ENCODE data around the gene MRPL27.

MRPL27 gene

DNA sequence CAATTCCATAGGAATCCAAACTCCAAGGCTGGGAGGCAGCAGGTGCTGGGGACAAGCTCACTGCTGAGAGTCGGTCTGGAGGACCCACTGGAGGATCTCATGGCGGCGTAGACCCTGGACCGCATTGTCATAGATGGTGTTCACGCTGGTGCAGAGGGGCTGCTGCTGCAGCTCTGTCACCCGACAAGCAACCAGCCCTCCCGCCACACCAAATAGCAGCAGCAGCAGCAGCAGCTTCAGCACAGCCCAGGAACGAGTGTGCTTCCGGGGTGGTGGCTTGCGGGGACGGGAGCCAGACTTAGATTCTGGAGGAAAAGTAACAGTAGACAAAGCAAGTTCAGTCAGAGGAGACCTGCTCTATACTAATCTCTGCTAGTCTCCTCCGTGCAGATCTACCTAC is 9.9 kb upstream of the MRPL27 start:
- no peak for DNase-seq

DNA sequence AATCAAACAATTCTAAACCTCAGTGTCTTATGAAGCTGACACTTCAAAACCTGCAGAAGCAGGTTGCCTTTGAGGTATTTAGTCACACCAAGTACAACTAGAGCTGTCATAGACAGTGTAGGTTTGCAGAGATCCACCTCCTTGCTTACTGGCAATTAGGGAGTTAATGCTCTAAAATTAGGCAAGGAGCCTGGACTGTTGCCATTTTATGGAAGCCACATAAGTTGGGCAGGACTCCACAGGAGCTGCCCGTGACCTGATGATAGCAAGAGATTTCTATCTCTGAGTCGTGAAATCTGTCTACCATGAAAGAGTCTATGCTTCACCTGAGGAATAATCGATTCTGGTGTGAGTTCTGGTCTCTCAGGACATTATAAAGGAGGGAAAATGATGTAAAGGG is 8.9 kb upstream of the MRPL27 start:
- DNase-seq, result no peak

DNA sequence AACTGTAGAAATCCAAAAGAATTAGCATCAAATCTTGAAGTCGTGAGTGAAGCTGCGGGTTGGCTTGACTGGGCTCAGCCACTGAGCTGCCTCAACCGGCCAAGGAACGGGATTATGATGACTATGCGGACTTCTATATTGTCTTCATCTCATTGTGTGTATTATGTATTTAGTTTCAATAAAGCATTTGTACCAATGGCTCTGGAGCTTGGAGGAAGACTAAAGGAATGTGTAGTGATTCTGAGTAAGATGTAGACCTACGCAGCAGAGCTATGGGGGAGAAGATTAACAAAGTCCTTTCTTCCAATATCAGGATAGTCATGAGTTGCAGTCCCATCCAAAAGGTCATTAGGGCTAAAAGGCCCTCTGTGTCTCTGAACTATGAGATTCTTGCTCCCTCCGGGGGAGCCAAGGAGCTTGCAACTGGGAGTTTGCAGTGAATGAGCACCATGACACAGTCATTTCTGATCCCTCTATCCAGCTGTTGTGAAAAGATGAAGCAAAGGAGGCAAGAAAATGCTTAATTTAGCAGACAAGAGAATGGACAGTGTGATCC is 8.4 kb upstream of the MRPL27 start:
- DNase-seq, result no peak

DNA sequence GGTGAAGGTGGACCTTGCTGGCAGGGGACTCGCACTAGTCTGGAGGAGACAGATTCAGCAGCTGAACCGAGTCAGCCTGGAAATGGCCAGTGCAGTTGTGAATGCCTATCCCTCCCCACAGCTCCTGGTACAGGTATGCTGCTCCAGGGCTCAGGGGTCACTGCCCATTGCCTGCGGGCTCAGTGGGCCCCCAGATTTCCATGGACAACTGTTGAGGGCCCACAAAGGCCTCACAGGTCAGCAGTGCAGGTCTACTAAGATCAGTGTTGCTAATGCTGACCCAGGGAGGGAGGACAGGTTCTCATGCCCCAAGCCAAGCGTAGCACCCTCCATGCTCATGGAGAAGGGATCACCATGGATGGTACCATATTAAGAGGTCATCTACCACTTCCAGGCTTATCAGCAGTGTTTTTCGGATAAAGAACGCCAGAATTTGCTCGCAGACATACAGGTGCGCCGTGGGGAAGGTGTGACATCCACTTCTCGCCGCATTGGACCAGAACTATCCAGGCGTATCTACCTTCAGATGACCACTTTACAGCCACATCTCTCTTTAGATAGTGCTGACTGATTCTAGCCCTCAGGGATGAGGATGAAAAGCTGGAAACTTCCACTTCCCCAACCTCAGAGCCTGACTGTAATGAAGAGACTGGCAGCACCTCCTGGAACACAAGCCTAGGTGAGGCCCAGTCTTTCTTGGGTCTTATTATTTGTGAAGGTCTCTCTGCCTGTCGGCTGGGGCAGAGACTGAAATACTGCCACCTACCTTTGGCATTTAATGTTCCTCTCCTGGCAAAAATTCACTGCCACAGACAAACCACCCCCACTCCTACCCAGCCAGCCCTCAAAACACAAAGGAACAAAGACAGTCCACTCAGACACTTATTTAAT is 7.6 kb upstream of the MRPL27 start:
- no peak for DNase-seq

DNA sequence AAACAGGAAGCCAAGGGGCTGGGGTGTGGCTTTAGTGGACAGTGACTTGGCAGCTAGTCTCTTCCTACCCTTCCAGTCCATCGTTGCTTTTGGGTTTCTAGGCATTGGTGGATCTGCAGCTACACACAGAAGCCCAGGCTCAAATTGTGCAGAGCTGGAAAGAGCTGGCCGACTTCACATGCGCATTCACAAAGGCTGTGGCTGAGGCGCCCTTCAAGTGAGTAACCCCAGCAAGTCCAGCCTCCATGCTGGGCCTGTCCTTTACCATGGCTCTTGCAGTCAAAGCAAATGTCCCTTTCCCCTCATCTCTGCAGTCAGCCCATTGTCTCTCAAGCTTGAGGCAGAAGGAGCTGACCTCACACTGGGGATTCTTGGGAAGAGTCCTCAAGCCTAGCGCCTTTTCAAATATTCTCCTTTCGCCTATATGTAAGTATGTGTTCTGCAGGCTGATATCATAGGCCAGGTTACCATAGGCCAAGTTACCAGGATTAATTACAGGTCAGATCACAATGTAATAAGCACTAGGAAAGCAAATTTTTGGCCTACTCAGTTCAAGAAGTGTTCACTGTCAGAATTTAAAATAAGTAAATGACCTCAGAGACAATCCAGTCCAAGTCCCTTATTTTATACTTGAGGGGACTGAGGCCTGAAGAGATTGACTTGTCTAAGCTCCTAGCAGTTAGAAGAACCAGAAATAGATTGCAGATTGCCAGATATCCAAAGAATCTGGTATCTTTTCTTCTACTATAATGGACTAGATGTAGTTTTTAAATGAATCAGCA is 6.6 kb upstream of the MRPL27 start:
- no peak for DNase-seq

DNA sequence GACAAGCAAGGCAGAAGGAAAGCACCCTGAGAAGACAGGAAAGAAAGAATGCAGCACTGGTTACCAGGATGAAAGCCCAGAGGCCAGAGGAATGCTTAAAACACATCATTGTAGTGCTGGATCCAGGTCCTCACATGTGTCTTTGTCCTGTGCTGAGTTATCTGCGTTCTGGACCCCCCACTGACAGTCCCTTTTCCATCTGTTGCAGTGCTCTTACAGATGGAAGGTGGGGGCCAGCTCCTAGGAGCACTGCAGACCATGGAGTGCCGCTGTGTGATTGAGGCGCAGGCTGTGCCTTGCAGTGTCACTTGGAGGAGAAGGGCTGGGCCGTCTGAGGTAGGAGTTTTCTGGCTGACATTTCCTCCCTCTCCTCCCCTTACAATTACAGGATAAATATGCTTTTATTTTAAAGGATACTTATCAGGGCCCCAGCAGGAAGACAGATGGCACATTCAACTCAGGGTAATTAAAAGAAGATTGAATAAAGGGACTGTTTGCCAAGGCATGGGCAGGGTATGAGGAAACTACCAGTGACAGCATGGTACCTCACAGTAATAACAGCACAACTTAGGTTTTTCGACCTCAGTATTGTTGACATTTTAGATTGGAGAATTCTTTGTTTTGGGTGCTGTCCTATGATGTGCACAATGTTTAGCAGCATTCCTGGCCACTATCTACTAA is 3.0 kb upstream of the MRPL27 start:
- DNase-seq, result no peak

DNA sequence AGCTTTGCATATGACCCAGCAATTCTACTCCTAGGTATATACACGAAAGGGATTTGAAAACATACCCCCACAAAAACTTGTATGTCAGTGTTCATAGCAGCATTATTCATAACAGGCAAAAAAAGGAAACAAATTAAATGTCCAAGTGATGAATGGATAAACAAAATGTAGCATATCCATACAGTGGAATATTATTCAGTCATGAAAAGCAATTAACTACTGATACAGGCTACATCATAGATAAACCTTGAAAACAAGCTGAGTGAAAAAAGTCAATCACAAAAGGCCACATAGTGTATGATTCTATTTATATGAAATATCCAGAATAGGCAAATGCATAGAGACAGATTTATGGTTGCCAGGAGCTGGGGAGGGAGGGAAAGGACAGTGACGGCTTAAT is 721 bp upstream of the MRPL27 start:
- no peak for DNase-seq

DNA sequence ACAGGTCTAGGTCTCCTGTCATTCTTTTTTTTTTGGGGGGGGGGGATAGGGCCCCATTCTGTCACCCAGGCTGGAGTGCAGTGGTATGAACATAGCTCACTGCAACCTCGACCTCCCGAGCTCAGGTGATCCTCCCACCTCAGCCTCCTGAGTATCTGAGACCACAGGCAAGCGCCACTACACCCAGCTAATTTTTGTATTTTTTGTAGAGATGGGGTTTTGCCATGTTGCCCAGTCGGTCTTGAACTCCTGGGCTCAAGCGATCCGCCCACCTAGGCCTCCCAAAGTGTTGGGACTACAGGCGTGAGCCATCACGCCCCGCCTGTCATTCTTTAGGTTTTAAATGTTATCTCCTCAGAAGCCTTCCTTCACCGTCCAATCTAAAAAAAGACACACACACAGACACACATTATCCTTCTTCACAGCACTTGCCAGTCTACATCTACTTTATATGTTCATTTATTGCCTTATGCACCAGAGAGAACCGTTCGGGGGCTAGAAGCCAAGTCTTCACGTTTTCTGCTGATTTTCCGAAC is 694 bp downstream of the MRPL27 start:
- DNase-seq, result no peak

DNA sequence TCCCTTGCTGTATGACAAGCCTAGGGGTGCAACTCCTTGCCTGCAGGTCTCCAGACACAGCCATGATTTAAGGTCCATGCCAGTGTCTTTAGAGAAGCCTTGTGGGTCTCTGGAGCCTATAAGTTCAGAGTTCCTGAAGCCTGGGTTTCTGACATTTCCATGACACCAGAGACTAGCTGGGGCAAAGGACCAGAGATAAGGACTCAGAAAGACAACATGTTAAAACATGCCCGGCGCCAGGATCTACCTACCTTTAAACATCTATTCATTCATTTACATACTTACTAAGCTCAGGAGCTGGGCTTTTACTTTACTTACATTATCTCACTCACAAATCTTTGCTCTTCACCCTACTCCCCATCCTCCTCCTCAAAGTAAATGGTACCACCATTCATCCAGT is 1.5 kb downstream of the MRPL27 start:
- no peak for DNase-seq

DNA sequence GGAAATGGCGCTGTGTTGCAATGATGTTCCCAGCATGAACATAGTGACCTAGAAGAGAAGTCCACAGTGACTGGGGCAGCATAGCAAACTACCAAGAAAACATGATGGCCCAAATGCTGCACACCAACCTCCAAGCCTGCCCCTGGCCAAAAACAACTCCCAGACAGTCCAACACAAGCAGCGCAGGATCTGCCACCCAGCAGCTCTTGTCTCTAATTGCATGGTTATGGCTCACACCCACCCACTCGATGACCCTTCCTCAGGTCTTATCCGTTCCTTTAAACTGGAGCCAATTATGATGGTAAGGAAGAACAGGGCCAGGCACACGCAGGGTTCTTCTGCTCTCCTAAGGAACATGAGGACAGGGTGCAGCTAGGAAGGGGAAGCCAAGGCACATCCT is 2.9 kb downstream of the MRPL27 start:
- DNase-seq, result no peak

DNA sequence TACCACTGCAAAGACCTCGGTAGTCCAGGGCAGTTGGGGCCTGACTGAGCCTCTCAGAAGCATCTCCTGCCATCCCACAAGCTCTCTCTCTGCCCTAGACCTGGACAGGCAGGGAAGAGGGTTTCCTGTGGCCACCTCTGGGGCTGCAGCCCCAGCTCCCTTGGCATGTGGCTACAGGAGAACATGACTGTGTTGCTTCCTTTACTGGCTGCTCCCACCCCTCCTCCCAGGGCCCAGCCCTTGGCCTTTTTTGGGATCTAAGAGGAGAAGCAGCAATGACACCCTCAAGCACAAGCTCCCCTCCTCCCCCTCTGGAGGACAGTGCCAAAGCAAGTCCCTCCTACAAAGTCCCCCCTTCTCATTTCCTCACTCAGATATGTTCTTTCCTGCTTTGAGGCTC is 5.6 kb downstream of the MRPL27 start:
- no peak for DNase-seq

DNA sequence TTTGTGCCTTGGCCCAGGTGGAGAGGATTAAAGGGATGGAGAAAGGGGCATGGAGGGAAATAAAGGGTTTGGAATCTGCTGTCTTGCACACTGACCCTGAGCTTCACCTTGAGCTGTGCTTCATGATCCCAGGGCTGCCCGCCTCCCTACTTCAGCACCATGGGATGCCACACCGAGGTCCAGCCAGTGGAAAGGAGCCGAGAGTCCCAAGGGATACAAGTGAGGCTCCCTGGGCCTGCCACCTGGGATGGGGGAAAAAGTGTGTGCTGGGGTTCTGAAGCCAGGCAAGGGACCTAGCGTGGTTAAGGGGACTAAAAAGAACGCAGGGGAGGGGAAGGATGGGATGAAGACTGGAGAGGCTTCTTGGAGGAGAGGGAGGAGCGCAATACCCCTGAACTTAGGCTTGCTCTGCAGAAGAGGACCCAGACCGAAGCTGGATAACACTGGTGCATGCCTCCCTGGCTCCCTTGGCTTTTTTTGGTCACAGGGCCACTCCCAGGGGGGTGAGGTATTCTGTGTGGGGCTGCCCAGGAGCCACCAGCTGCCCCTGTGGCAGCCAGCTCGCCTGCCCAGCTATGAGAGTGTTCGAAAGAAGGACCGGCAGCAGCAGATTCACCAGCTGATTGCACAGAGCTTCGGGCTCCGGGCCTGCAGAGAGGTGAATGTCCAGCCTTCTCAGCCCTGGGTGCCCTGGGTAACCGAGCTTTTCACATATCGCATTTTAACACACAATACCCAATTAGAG is 7.2 kb downstream of the MRPL27 start:
- no peak for DNase-seq

DNA sequence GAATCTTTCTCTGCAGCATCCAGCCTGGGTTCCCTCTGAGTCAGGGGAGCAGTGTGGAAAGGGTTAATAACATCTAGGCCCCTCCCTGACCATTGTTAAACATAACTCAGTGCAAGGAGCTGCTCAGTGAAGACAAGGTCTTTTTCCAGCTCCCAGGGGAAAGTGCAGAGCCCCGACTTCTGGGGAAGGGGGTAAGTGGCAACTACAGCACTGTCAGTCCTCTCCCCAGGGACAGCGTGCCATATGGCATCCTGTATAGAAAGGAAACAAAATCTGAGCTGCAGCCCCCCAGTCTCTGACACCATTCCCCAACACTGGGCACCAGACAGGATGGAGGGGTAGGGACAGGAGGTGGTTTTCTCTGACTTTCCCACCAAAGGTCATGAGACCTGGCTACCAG is 7.8 kb downstream of the MRPL27 start:
- no peak for DNase-seq

DNA sequence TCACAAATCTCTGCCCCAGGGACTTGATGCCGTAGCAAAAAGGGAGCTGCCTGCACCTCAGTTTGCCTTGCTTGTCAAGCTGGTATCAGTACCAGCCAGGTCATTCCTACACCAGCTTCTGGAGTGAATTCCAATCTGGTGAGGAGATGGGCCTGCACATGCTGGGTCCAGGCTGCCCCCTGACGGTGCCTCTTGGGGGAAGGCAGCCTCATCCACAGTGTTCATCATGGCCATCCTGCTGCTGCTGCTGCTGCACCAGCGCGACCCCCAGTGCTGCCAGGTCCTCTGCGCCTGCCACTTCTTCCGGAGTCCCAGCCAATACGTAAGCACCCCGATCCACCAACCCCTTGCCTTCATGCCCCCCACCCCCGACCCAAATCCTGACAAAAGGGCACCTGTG is 8.3 kb downstream of the MRPL27 start:
- DNase-seq, result no peak

DNA sequence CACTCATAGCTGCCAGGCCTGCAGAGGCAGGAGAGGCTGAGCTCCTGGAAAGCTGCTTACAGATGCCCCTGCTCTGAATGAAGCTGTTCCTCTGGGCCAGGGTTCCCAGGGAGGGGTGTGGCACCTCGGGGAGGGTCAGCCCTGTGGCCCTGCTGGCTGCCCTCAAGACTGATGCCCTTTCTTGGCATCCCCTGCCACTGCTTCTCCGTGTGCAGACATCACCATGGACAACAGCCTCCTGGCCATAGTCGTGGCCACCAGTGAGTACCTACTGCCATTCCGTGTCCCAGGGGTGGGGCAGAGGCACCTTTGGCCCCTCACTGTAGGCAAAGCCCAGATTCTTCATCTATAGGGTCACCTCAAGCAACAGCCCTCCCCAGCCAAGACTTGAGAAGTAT is 8.9 kb downstream of the MRPL27 start:
- DNase-seq, result no peak

DNA sequence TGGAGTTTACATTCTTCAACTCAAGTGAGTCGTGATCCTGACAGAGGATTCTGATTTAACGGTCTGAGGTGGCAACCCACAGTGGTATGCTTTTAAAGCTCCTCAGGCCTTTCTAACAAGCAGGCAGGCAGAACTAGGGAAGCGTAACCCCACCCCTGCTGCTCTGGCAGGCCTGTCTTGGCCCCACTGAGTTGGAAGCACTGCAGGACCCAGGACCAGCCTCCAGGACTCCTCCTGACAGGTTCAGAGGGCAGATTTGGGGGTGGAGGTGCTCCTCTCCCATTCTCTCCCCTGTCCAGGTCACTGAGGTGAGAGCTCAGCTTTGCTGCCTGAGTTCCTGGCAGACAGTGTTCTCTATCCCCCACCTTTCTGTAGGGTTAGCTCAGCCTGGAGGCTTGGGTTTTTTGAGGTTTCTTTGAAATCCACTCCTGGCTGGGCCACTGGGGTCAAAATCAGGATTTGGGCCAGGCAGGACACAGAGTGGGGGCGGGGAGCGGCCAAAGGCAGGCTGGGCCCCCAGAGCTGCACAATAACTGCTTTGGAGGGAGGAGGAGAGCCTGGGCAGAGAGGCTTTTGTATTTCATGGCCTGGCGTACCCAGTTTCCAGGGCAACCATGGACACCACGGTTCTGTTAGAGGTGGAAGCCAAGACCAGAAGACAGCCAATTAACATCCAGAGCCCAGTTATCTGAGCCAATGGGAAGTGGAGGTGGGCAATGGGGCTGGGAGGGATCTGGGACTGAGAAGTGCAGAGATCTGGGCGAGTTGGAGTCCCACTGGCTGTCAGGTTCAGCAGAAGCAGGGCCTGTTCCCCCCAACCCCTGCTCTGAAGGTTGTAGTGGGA is 9.5 kb downstream of the MRPL27 start:
- DNase-seq, result no peak

DNA sequence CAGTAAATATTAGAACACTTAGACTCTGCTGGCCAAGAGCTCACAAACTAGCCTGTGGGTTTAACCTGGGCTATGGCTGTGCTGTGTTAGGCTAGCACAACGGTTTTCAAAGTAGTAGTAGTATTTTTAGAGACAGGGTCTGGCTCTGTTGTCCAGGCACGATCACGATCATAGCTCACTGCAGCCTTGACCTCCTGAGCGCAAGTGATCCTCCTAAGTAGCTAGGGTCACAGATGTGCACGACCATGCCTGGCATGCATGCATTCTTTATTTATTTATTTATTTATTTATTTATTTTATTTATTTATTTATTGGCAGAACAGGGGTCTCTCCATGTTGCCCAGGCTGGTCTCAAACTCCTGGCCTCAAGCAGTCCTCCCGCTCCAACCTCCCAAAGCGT is 10.3 kb downstream of the MRPL27 start:
- DNase-seq, result no peak

DNA sequence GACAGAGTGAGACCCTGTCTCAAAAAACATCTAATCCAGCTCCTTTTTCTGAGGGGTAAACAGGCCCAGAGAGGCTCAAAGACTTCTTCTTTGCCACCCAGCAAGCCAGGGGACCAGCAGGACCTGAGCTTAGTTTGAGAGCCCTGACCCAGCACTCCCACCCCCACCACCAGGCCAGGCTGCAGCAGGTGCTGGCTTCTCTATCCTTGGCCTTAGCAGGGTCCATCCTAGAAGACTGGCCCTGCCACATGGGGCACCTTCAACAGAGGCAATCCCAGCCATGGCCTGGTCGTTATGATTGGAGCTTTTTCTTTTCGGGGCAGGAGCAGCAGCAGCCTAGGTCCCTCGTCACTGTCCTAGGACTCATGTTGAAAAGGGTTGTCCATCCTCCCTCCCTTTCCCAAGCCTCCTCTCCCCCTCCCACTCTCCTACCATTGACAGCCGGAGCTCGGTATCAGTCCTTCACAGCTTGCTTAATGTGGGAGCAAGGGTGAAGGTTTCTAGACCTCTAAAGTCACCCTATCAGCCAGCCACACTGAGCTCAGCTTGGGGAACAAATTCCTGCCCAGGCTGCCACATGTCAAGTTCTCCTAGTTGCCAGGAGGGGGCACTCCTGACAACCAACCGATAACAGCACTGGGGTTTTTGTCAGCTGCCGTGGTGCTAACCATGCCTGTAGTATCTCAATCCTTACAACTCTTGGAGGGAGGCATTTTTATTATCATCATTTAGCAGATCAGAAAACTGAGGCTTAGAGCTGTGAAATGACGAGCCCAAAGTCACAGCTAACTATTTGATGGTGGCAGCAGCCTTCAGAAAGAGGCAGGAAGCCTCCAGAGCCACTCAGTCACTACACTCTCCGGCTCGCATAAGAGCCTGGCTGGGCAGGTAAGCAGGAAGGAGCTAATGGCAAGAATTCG is 11.2 kb downstream of the MRPL27 start:
- DNase-seq, result peak; percentile 68

DNA sequence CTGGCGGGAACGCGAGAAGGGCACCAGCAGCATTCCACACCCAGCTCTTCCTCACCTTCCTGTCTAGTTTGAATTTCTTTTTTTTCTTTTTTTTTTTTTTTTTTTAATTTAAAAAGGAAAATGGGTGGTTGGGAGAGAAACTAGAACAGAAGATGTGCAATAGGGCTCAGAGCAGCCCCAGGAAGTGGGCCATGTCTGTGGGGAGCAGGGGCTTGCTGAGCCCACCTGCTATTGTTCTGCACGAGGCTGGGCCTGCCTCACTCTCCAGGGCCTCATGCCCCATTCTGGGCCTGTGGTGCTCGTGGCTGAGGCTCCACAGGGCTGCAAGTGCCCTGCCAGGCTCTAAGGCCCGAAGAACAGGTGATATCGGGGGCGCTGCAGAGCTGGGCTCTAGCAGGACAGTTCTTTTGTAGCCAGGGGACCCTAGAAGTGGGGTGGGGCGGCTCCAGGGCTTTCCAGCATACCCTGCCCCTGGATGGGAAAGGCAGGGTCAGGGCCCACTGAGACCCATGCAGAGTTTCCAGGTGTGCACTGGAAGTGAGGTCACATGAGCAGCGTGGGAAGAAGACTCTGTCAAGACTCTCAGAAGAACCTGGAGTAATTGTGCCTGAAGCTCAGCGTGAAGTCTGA is 12.4 kb downstream of the MRPL27 start:
- DNase-seq, result no peak

DNA sequence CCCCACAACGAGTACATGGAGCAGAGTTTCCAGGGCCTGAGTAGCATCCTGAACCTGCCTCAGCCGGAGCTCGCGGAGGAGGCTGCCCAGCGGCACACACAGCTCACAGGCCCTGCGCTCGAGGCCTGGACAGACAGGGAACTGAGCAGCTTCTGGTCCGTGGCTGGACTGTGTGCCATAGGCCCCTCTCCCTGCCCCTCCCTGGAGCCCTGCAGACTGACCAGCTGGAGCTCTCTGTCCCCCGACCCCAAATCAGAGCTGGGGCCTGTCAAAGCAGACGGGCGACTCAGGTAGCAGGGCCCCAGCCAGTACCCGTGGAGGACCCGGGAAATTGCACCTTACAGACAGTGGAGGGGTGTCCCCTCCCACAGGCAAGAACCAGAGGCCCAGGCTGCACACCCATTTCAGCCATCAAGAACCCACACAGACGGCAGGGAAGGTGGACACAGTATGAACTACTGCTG is 13.0 kb downstream of the MRPL27 start:
- DNase-seq, result no peak

All from stimulated activated CD8-positive, alpha-beta memory T cell treated with anti-CD3 and anti-CD28 coated beads, Interleukin-4, amount 100 ng/mL, for 48 hours (primary cell).